ENCODE measurements around the gene ATG16L1. TPM values are rescaled to one million over a fixed set of nuclear protein-coding genes. Genes with fewer than 3 reads are reported as not detected.
A peak's percentile ranks its signal among the peaks of the same experiment; 100 is the strongest.

ATG16L1 gene
- total and polyA plus RNA-seq, 9 of the 15 experiments (the other 6 are each of a cell fraction or from before 2014, with no cell fraction given) = 6.4 to 21.3 (median 17.2) TPM

DNA sequence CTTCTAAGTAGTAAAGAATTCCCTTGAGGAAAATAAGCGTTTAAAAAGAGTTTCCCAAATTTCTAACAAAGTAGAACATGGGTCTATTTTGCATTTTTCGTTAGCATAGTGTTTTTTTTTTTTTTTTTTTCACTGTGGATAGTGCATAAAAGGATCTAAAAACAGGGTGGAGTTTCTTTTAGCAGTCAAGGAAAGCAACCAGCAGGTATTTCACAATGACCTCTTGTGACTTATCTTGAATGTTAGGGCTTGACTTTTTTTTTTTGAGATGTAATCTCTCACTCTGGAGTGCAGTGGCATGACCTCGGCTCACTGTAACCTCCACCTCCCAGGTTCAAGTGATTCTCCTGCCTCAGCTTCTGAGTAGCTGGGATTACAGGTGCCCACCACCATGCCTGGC is 88.0 kb downstream of the ATG16L1 start:
- no peak for FAIRE-seq
- H2AFZ ChIP-seq (ENCODE audit: low read depth, low read length) = no peak overlapping the region
- H3K9ac ChIP-seq (ENCODE audit: insufficient read depth in 1 of 2, low read depth in 2 of 2, low read length in 2 of 2) = no peak overlapping the region
- no peak overlapping the region for H3K4me2 ChIP-seq (ENCODE audit: insufficient read depth, low read length)
- H3K4me3 ChIP-seq = no peak overlapping the region
- in situ Hi-C loops (cut with MboI) = no loop called here
- POLR2A ChIA-PET = no interaction called here
- no peaks in the 10 kb centered on the region; the same call in 1 of the 2 replicates for H3K9me3 ChIP-seq (replicated peaks; ENCODE audit: control insufficient read depth, insufficient read depth, low read depth, low read length)
- 0 out of 5 replicates have a peak, but pooled peaks cover 0 to 5% of the 10 kb centered on the region in 2 experiments for H3K27me3 ChIP-seq (ENCODE audit: control insufficient read depth in 2 of 2, insufficient read depth in 2 of 2, low read length in 2 of 2)
- no peaks in the 10 kb centered on the region for H3K9me1 ChIP-seq (ENCODE audit: control insufficient read depth, insufficient read depth, low read length)
- no peaks in the 10 kb centered on the region for H3K79me2 ChIP-seq (ENCODE audit: control insufficient read depth, insufficient read depth, low read length)
- 0% methylated on average over 2 of the region's 3 CpGs for WGBS (ENCODE audit: insufficient coverage, low coverage, missing lambda C conversion rate)
- H3K4me1 ChIP-seq (replicated peaks in 1 of 2; ENCODE audit: control insufficient read depth in 2 of 2, insufficient read depth in 2 of 2, low read length in 2 of 2) = peaks cover 0 to 6% of the 10 kb centered on the region in 2 experiments; a peak in 4 of 5 replicates
- TF ChIP-seq ADNP (tag; IDR thresholded peaks at IDR 0.05) (no peak), CEBPG (CRISPR knock-in tag; IDR thresholded peaks at IDR 0.05) (no peak), CEBPG (tag; conservative IDR thresholded peaks at IDR 0.05 in 1 of 2, IDR thresholded peaks at IDR 0.05 in 1 of 2) (peak in 1 of 2 experiments; percentile 27; a peak in 1 of 4 replicates), CEBPB (tag; IDR thresholded peaks at IDR 0.05) (peak; percentile 69)
- intact Hi-C loops (cut with micrococcal nuclease) = no loop called here
- no peak for ATAC-seq
- CTCF ChIA-PET (ENCODE audit: low intra/inter-chr PET ratio) = no interaction called here
- DNase-seq (ENCODE audit: extremely low read depth in 1 of 4, low spot score in 3 of 4) = no peak
- H4K20me1 ChIP-seq (replicated peaks; ENCODE audit: control insufficient read depth, insufficient read depth, low read length) = no peaks in the 10 kb centered on the region
- no peaks in the 10 kb centered on the region for H3K36me3 ChIP-seq (ENCODE audit: control insufficient read depth, insufficient read depth, low read length)
- BruUV-seq (replicated peaks) = no TSS peak
- H3K27ac ChIP-seq (ENCODE audit: extremely low read depth, low read depth, low read length) = no peak overlapping the region

DNA sequence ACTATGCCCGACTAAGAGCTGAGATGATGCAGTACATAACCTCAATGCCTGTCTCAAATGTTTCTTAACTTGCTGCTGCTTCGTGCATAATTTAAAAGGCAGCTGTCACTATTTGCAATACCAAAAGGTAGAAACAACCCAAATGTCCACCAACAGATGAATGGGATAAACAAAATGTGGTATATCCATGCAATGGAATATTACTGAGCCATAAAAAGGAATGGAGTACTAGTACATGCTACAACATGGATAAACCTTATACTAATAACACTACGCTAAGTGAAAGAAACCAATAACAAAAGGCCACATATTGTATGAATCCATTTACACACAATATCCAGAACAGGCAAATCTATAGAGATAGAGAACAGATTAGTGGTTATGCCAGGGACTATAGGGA is 89.8 kb downstream of the ATG16L1 start:
- Histone ChIP-seq H3K4me1 (replicated peaks in 1 of 2; ENCODE audit: control insufficient read depth in 2 of 2, insufficient read depth in 2 of 2, low read length in 2 of 2) (peaks cover 0 to 6% of the 10 kb centered on the region in 2 experiments; a peak in 4 of 5 replicates), H3K4me2 (ENCODE audit: insufficient read depth, low read length) (no peak overlapping the region), H3K9me1 (ENCODE audit: control insufficient read depth, insufficient read depth, low read length) (no peaks in the 10 kb centered on the region), H2AFZ (ENCODE audit: low read depth, low read length) (no peak overlapping the region), H3K36me3 (ENCODE audit: control insufficient read depth, insufficient read depth, low read length) (no peaks in the 10 kb centered on the region), H3K9me3 (replicated peaks; ENCODE audit: control insufficient read depth, insufficient read depth, low read depth, low read length) (no peaks in the 10 kb centered on the region; the same call in 1 of the 2 replicates), H4K20me1 (replicated peaks; ENCODE audit: control insufficient read depth, insufficient read depth, low read length) (no peaks in the 10 kb centered on the region), H3K9ac (ENCODE audit: insufficient read depth in 1 of 2, low read depth in 2 of 2, low read length in 2 of 2) (no peak overlapping the region), H3K4me3 (no peak overlapping the region), H3K27me3 (ENCODE audit: control insufficient read depth in 2 of 2, insufficient read depth in 2 of 2, low read length in 2 of 2) (0 out of 5 replicates have a peak, but pooled peaks cover 0 to 5% of the 10 kb centered on the region in 2 experiments), H3K27ac (ENCODE audit: extremely low read depth, low read depth, low read length) (no peak overlapping the region), H3K79me2 (ENCODE audit: control insufficient read depth, insufficient read depth, low read length) (no peaks in the 10 kb centered on the region)
- no TSS peak for BruUV-seq (replicated peaks)
- in situ Hi-C loops (cut with MboI) (no loop called here), intact Hi-C loops (cut with micrococcal nuclease) (no loop called here)
- 72% methylated on average over 2 of the region's 3 CpGs for WGBS (ENCODE audit: insufficient coverage, low coverage, missing lambda C conversion rate)
- POLR2A ChIA-PET = interaction anchor here (1.2 kb wide), 1 partner anchor 10 kb away, joined by 3 read pairs; no protein-coding TSS in a partner anchor
- FAIRE-seq (no peak), ATAC-seq (no peak), DNase-seq (ENCODE audit: extremely low read depth in 1 of 4, low spot score in 3 of 4) (no peak)
- CTCF ChIA-PET (ENCODE audit: low intra/inter-chr PET ratio) = no interaction called here
- TF ChIP-seq, protein P1, sequence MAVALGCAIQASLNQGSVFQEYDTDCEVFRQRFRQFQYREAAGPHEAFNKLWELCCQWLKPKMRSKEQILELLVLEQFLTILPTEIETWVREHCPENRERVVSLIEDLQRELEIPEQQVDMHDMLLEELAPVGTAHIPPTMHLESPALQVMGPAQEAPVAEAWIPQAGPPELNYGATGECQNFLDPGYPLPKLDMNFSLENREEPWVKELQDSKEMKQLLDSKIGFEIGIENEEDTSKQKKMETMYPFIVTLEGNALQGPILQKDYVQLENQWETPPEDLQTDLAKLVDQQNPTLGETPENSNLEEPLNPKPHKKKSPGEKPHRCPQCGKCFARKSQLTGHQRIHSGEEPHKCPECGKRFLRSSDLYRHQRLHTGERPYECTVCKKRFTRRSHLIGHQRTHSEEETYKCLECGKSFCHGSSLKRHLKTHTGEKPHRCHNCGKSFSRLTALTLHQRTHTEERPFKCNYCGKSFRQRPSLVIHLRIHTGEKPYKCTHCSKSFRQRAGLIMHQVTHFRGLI (CRISPR knock-in tag; IDR thresholded peaks at IDR 0.05) = no peak
- peak; percentile 80 for TF ChIP-seq ZNF146 (CRISPR knock-in tag; IDR thresholded peaks at IDR 0.05; ENCODE audit: unreplicated experiment)

Data from K562 (cell line).